Activated T-cell treated with anti-CD3 and anti-CD28 coated beads, Interleukin-2, amount 50 U/mL, for 4 hours (primary cell): Measurements from ENCODE around the gene RASSF10. TPM values are rescaled to one million over a fixed set of nuclear protein-coding genes. Genes with fewer than 3 reads are reported as not detected.

Source experiments
- ATAC-seq, 2 donors: fragments of 200-7000 bp; cut with Tn5 transposase; one replicate each; pipeline ENCODE4 v1.10.0; 2021
- DNase-seq: peaks from one replicate; pipeline ENCODE4 v3.0.0-alpha.2; 2020
- H3K27me3 Mint-ChIP-seq: one replicate; pipeline ENCODE4 v1.8.0; 2021; ENCODE audit warnings: low read depth, mixed read lengths
- H3K36me3 Mint-ChIP-seq: one replicate; pipeline ENCODE4 v1.8.0; 2022; ENCODE audit warnings: mixed read lengths; ENCODE audit not compliant: insufficient read depth
- H3K4me1 Mint-ChIP-seq: one replicate; pipeline ENCODE4 v1.8.0; 2021; ENCODE audit warnings: low read depth, mixed read lengths
- H3K4me3 Mint-ChIP-seq: one replicate; pipeline ENCODE4 v1.8.0; 2021; ENCODE audit warnings: mild to moderate bottlenecking, moderate library complexity, mixed read lengths
- H3K9me3 Mint-ChIP-seq: one replicate; pipeline ENCODE4 v1.8.0; 2021; ENCODE audit warnings: mixed read lengths
- total RNA-seq, 3 donors: library from RNA; stranded (reverse); gene quantifications; one replicate each; pipeline ENCODE4 v1.2.1, GENCODE V29; 2021

Gene RASSF10
- total RNA-seq, 3 donors from 2014 or later = not detected

- H3K27me3 Mint-ChIP-seq = peaks cover 19% of the 10 kb centered on the region
- no peak for ATAC-seq
- H3K4me1 Mint-ChIP-seq = no peaks in the 10 kb centered on the region
- no peaks in the 10 kb centered on the region for H3K36me3 Mint-ChIP-seq
- no peaks in the 10 kb centered on the region for H3K9me3 Mint-ChIP-seq
- no peak overlapping the region for H3K4me3 Mint-ChIP-seq
- no peak for DNase-seq
These were observed 36.6 kb downstream of the RASSF10 start for GRCh38 chr11:13045734-13046133.

DNA sequence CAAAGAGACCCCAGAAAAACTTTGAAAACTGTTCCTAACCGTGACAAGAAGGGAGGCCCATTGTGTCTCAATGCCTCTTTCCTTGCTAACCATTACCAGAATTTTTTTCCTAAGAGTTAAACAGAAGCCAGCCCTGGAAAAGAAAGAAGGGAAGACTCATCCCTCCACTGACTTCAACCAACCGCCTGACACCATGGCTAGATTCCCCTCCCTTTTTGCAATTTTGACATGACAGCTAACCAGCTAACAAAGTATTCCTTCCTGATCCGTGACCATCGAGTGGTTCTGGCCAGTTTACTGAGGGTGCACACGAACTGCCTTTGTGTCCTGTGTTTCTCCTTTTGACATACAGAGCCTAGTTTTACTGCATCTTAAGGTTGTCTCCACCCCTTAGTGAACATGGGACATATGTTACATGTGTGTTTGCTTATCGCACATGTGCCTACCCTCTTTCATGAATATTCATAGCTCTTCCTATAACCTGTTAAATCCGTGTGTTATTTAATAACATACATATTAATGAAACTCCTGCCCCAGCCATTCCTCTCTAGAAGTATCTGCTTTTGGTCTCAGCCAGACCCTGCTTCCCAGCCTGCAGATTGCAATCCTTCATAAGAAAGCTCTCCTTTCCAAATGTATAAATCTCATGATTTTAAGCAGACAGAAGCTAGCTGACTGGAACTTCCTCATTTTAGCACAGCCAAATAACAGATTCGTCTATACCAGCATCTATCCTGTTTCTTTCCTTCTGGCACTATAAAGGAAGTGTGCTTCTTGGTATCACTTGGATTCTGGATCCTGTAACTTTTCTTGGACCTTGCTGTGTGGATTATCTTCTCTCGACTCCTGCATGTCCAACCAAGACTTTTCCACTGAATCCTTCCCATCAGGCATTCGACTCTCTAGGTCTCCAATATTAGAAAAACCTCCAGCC, 37.8 kb downstream of the RASSF10 start:
- Mint-ChIP-seq H3K27me3 (peaks cover 23% of the 10 kb centered on the region), H3K36me3 (no peaks in the 10 kb centered on the region), H3K4me1 (no peaks in the 10 kb centered on the region), H3K9me3 (no peaks in the 10 kb centered on the region), H3K4me3 (no peak overlapping the region)
- DNase-seq (no peak), ATAC-seq (no peak)

GRCh38 chr11:13047884-13048283, 38.8 kb downstream of the RASSF10 start:
- ATAC-seq = no peak
- H3K4me1 Mint-ChIP-seq = no peaks in the 10 kb centered on the region
- H3K9me3 Mint-ChIP-seq = no peaks in the 10 kb centered on the region
- no peaks in the 10 kb centered on the region for H3K36me3 Mint-ChIP-seq
- no peak for DNase-seq
- H3K4me3 Mint-ChIP-seq = no peak overlapping the region
- peaks cover 27% of the 10 kb centered on the region for H3K27me3 Mint-ChIP-seq

DNA sequence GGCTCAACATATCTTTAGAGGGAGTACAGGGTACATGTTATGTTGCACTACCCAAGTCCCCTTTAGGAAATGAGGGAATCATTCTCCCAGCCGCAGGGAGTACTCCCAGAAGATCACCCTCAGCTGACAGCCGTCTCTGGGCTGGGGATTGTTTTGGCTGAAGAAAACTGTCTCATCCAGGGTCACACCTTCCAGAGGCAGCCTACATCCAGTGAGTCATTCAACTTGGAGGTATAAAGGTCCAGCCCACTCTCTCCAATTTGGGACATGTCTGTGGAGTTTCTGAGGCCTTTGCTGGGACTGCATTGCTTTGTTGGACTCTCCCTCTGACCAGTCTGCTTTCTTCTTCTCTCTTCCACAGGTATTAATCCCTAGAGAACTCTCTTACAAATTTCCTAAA, 42.1 kb downstream of the RASSF10 start:
- ATAC-seq = no peak
- Mint-ChIP-seq H3K36me3 (no peaks in the 10 kb centered on the region), H3K4me3 (no peak overlapping the region), H3K4me1 (peaks cover 9% of the 10 kb centered on the region), H3K9me3 (no peaks in the 10 kb centered on the region), H3K27me3 (peaks cover 34% of the 10 kb centered on the region)
- DNase-seq = no peak

DNA sequence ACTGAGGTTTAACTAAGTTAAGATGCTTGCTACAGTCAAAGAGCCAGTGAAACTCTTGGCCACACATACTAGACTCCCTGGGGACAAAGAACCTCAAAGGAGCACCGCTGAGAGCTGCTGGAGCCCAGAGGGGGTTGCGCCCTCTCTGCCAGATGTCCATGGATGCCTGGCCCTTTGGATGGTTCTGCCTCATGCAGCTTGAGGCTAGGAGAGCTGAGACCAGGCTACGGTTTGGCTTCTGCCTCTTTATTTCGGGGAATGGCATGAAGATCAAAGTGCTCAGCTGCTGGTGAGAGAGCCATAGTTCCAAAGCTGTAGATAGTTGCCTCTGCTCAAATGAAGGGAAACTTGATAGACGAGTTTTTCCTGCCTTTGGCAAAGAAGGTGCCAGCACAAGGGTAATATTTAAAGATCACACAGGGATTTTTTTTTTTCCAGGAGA, 43.0 kb downstream of the RASSF10 start:
- H3K36me3 Mint-ChIP-seq = no peaks in the 10 kb centered on the region
- no peak overlapping the region for H3K4me3 Mint-ChIP-seq
- no peak for ATAC-seq
- peaks cover 34% of the 10 kb centered on the region for H3K27me3 Mint-ChIP-seq
- H3K4me1 Mint-ChIP-seq = peaks cover 9% of the 10 kb centered on the region
- DNase-seq = no peak
- no peaks in the 10 kb centered on the region for H3K9me3 Mint-ChIP-seq

DNA sequence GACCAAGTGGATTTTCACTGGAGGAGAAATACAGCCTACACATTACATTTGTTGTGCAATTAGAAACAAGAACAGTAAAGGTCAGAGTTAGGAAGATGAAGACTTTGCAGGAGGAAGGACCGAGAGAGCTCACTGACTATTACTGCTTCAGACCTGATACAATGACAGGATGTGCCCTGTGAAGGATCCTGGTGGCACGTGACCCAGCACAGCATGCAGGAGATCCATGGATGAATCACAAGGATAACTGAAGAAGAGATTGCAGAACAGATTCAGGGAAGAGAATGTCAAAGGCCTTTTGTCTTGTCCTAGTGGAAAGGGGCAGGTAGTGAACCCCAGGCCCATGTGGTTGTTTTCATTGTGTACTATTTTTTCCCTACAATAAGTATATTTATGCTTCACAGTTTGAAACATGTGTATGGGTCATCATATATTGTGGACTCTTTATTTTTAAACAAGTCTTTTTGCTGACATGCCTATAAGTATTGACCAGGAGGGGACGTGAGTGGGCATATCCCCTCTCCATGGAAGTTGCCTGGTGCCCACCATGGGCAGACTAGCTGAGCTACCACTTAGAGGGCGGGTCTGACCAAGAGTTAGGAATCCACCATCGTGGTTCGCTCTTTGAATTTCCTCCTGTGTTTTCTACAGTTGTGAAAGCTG, 44.3 kb downstream of the RASSF10 start:
- Mint-ChIP-seq H3K4me3 (no peak overlapping the region), H3K36me3 (no peaks in the 10 kb centered on the region), H3K27me3 (peaks cover 36% of the 10 kb centered on the region), H3K4me1 (peaks cover 9% of the 10 kb centered on the region), H3K9me3 (no peaks in the 10 kb centered on the region)
- DNase-seq (no peak), ATAC-seq (no peak)

GRCh38 chr11:13054278-13054677, 45.2 kb downstream of the RASSF10 start:
- H3K4me1 Mint-ChIP-seq = peaks cover 9% of the 10 kb centered on the region

GRCh38 chr11:13055200-13055599, 46.1 kb downstream of the RASSF10 start:
- Mint-ChIP-seq H3K4me1 (peaks cover 9% of the 10 kb centered on the region), H3K4me3 (no peak overlapping the region), H3K36me3 (no peaks in the 10 kb centered on the region), H3K27me3 (peaks cover 30% of the 10 kb centered on the region), H3K9me3 (no peaks in the 10 kb centered on the region)
- DNase-seq (no peak), ATAC-seq (peak; percentile 65 to 66)

More at GRCh38 chr11:13054278-13054677, 45.2 kb downstream of the RASSF10 start:
- Mint-ChIP-seq H3K27me3 (peaks cover 39% of the 10 kb centered on the region), H3K36me3 (no peaks in the 10 kb centered on the region), H3K4me3 (no peak overlapping the region), H3K9me3 (no peaks in the 10 kb centered on the region)
- no peak for DNase-seq
- ATAC-seq = no peak

DNA sequence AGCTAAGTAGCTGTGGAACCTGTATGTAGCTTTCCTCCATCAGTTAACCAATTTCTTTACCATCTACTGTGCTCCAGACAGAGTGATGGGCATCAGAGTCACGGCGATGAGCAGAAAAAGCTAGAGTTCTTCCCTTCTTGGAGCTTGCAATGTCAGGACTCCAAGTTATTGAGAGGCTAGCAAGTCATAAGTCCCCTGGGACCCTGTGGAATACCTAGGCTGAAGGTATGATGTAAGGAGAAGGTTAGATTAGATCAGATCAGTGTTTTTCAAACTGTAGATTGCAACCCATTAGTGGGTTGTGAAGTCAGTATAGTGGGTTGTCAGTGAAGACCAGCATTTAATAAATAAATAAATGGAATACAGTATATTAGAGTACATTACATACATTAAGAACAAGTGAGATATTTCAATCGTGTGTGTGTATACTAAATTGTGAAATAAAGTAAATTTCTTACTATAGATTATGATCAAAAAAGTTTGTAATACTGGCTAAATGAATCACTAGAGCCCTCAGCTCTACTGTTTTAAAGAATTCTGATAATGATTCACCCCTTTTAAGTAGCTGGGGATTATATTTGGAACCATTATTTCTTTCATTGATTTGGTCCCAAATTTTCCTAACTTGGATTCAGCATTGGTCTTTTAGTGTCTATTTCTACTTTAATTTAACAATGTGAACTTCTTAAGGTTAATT, 52.3 kb downstream of the RASSF10 start:
- DNase-seq (no peak), ATAC-seq (no peak)
- Mint-ChIP-seq H3K9me3 (no peaks in the 10 kb centered on the region), H3K27me3 (peaks cover 16% of the 10 kb centered on the region), H3K36me3 (no peaks in the 10 kb centered on the region), H3K4me1 (no peaks in the 10 kb centered on the region), H3K4me3 (no peak overlapping the region)
